Measurements from ENCODE around the gene ST6GAL1.
"Not testable (repeated sequence)": the region's sequence is repeated elsewhere in the genome, so short reads cannot be mapped to it uniquely, and the experiment has no call there.

The ST6GAL1 gene

DNA sequence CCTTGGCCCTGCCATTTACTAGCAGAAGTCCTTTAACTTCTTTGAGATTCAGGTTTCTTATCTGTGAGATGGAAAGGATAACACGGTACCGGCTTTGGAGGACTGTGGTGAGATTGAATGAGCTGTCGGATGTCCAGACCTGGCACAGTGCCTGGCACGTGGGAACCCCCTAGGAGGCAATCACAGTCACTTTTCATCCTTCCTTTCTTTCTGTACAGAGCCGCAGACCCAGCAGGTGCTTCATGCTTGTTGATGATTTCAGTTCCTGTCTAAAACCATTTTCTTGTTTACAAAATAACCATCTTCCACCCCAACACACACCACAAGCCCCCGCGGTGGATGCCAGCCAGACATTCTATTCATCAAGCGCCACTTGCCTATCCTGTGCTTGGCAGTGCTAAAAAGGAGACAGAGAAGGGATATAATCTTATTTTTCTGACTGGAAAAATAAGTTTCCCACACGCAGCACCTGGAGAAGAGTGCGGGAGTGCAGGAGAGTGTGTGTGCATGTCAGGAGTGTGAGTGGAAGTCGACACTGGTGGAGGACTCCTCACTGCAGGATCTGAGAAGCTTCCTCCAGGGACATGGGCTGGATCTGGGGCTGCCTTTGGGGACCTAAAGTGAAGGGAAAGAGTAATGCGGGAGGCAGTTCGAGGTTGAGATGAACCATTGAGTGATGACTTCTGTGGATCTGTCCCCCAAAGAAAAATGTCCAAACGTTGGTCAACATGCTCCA, 85.7 kb downstream of the ST6GAL1 start:
- Histone ChIP-seq H3K27ac (ENCODE audit: low read depth, low read length) (no peak overlapping the region), H3K4me1 (ENCODE audit: insufficient read depth, low read length) (no peaks in the 10 kb centered on the region), H3K9ac (ENCODE audit: low read depth, low read length) (no peak overlapping the region), H3K4me3 (ENCODE audit: low read length) (no peak overlapping the region), H3K36me3 (ENCODE audit: insufficient read depth, low read length) (peaks cover 19% of the 10 kb centered on the region), H3K9me3 (ENCODE audit: insufficient read depth, low read depth, low read length) (no peaks in the 10 kb centered on the region), H3K27me3 (ENCODE audit: insufficient read depth, low read length) (no peaks in the 10 kb centered on the region)
- 95% methylated on average over 14 of the region's 14 CpGs for WGBS

GRCh38 chr3:187016639-187017345, 86.5 kb downstream of the ST6GAL1 start:
- Histone ChIP-seq H3K36me3 (ENCODE audit: insufficient read depth, low read length) (peaks cover 19% of the 10 kb centered on the region), H3K4me1 (ENCODE audit: insufficient read depth, low read length) (no peaks in the 10 kb centered on the region), H3K9me3 (ENCODE audit: insufficient read depth, low read depth, low read length) (no peaks in the 10 kb centered on the region), H3K27me3 (ENCODE audit: insufficient read depth, low read length) (no peaks in the 10 kb centered on the region), H3K27ac (ENCODE audit: low read depth, low read length) (no peak overlapping the region), H3K9ac (ENCODE audit: low read depth, low read length) (no peak overlapping the region), H3K4me3 (ENCODE audit: low read length) (no peak overlapping the region)
- 94% methylated on average over 4 of the region's 4 CpGs for WGBS

DNA sequence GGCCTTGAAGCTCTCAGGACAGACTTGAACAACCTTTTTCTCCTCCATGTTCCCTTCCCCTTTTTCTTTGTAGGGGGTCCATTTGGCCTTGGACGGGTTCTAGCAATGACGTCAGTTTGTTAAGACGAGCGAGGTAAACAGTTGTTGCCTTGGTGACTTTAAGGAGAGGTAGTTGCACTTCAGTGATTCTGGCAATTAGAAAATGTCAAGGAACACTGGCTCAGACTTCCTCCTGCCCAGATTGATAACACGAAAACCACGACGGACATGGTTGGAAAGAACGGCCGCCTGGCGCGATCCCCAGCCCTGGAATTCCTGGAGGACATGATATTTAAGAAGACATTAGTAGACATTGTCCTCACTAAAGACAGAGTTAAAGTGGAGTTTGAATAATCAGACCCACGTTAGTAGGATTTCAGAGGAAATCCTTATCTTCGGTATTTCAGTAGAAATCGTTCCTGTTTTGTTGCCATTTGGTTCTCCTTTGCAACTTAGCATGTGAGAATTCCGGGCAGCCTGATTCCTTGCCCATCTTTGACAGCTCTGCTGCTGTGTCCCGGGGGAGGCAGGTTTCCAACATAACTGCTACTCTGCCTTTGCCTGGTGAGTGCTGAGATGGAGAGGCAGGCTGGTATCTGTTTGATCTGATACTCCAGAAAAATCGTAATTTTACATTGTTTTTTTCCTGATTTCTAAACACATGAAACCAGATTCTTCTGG, 87.3 kb downstream of the ST6GAL1 start:
- Histone ChIP-seq H3K9ac (ENCODE audit: low read depth, low read length) (no peak overlapping the region), H3K36me3 (ENCODE audit: insufficient read depth, low read length) (peaks cover 19% of the 10 kb centered on the region), H3K27ac (ENCODE audit: low read depth, low read length) (no peak overlapping the region), H3K9me3 (ENCODE audit: insufficient read depth, low read depth, low read length) (no peaks in the 10 kb centered on the region), H3K27me3 (ENCODE audit: insufficient read depth, low read length) (no peaks in the 10 kb centered on the region), H3K4me1 (ENCODE audit: insufficient read depth, low read length) (no peaks in the 10 kb centered on the region), H3K4me3 (ENCODE audit: low read length) (no peak overlapping the region)
- WGBS: 91% methylated on average over 17 of the region's 17 CpGs

DNA sequence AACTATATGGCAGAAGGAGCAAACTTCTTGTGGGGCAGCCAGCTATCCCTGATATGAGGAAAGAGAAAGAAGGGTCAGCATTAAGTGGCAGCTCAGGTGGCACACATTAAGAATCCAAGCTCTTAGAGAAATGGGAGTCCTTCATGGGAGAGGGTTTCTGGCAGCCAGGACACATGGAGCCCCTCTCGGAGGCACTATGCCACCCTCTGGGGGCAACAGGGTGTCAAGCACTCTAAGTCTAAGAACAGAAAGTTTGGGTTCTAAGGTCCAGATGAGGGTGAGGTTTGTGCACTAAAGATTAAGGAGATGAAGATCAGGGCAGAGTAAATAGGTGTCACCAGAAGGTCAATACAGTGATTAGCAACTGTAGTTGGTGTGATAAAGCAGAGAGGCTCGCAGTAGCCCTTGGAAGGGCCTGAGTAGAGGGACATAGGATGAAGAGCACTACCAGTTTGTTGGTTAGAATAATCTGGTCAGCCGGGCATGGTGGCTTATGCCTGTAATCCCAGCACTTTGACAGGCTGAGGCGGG, 89.3 kb downstream of the ST6GAL1 start:
- H3K9ac ChIP-seq (ENCODE audit: low read depth, low read length): no peak overlapping the region
- no peaks in the 10 kb centered on the region for H3K9me3 ChIP-seq (ENCODE audit: insufficient read depth, low read depth, low read length)
- H3K27ac ChIP-seq (ENCODE audit: low read depth, low read length): no peak overlapping the region
- H3K4me3 ChIP-seq (ENCODE audit: low read length): no peak overlapping the region
- H3K4me1 ChIP-seq (ENCODE audit: insufficient read depth, low read length): no peaks in the 10 kb centered on the region
- 89% methylated on average over 4 of the region's 4 CpGs for WGBS
- H3K36me3 ChIP-seq (ENCODE audit: insufficient read depth, low read length): peaks cover 17% of the 10 kb centered on the region
- no peaks in the 10 kb centered on the region for H3K27me3 ChIP-seq (ENCODE audit: insufficient read depth, low read length)

DNA sequence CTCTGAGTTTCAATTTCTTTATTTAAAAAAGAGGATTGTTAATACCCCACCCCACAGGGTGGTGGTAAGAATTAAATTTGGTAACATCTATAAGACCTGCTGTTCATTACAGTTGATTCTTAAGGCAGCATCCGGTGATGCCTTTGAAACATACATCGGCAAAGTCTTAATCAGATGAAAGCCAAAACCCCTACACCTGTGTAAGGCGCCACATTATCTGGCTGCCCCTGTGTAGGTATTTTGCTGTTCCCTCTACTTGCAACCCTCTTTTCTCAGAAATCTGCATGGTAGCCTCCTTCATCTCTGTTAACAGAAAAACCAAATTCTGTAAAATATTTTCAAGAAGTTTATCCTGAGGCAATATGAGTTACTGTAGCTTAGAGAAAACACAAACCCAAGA, 90.0 kb downstream of the ST6GAL1 start:
- H3K9me3 ChIP-seq (ENCODE audit: insufficient read depth, low read depth, low read length): no peaks in the 10 kb centered on the region
- no peaks in the 10 kb centered on the region for H3K27me3 ChIP-seq (ENCODE audit: insufficient read depth, low read length)
- no peak overlapping the region for H3K9ac ChIP-seq (ENCODE audit: low read depth, low read length)
- H3K36me3 ChIP-seq (ENCODE audit: insufficient read depth, low read length): peaks cover 17% of the 10 kb centered on the region
- 98% methylated on average over 3 of the region's 3 CpGs for WGBS
- H3K27ac ChIP-seq (ENCODE audit: low read depth, low read length): no peak overlapping the region
- H3K4me3 ChIP-seq (ENCODE audit: low read length): no peak overlapping the region
- 0 out of 2 replicates have a peak, but pooled peaks cover under 1% of the 10 kb centered on the region for H3K4me1 ChIP-seq (ENCODE audit: insufficient read depth, low read length)

GRCh38 chr3:187021748-187022402, 91.5 kb downstream of the ST6GAL1 start:
- Histone ChIP-seq H3K4me3 (ENCODE audit: low read length) (no peak overlapping the region), H3K36me3 (ENCODE audit: insufficient read depth, low read length) (peaks cover 8% of the 10 kb centered on the region), H3K9ac (ENCODE audit: low read depth, low read length) (no peak overlapping the region), H3K4me1 (ENCODE audit: insufficient read depth, low read length) (0 out of 2 replicates have a peak, but pooled peaks cover 4% of the 10 kb centered on the region), H3K9me3 (ENCODE audit: insufficient read depth, low read depth, low read length) (no peaks in the 10 kb centered on the region), H3K27ac (ENCODE audit: low read depth, low read length) (no peak overlapping the region), H3K27me3 (ENCODE audit: insufficient read depth, low read length) (no peaks in the 10 kb centered on the region)
- WGBS: 94% methylated on average over 4 of the region's 6 CpGs

DNA sequence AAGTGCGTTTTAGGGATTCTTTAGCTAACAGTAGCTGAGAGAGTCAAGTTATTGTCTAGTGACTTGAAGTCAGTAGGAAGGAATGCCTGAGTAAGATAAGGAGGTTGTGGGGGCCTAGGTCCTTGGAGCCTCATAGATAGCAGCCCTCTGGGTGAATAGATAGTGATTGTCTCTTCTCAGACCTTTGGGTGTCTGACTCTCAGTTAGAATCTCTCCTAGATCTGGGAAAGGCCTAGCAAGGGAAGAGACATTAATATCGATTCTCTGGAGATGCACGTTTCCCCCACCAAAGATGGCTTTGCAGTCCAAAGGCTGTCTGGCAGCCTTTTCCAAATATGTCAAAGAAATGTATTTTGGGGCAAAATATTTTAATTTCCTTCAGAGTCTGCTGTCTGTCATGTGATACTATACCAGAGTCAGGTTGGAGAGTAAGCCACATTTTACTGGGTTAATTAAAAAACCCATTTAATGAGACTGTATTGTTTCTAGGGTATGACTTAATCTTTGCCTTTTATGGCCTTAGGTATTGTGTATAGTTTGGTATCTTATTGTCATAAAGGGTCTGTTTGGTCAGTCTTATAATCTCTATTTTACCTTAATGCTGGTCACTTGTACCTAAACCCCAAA, 92.2 kb downstream of the ST6GAL1 start:
- no peak overlapping the region for H3K27ac ChIP-seq (ENCODE audit: low read depth, low read length)
- 92% methylated on average over 3 of the region's 3 CpGs for WGBS
- H3K4me3 ChIP-seq (ENCODE audit: low read length): no peak overlapping the region

GRCh38 chr3:187023340-187023739, 93.0 kb downstream of the ST6GAL1 start:
- H3K27ac ChIP-seq (ENCODE audit: low read depth, low read length); H3K27me3 ChIP-seq (ENCODE audit: insufficient read depth, low read length); H3K4me1 ChIP-seq (ENCODE audit: insufficient read depth, low read length); H3K9me3 ChIP-seq (ENCODE audit: insufficient read depth, low read depth, low read length); H3K4me3 ChIP-seq (ENCODE audit: low read length); H3K36me3 ChIP-seq (ENCODE audit: insufficient read depth, low read length); H3K9ac ChIP-seq (ENCODE audit: low read depth, low read length): not testable (repeated sequence)
- WGBS: 100% methylated on average over 2 of the region's 2 CpGs

More for the DNA sequence above, 92.2 kb downstream of the ST6GAL1 start:
- Histone ChIP-seq H3K27me3 (ENCODE audit: insufficient read depth, low read length) (no peaks in the 10 kb centered on the region), H3K36me3 (ENCODE audit: insufficient read depth, low read length) (peaks cover 7% of the 10 kb centered on the region), H3K4me1 (ENCODE audit: insufficient read depth, low read length) (0 out of 2 replicates have a peak, but pooled peaks cover 4% of the 10 kb centered on the region), H3K9me3 (ENCODE audit: insufficient read depth, low read depth, low read length) (no peaks in the 10 kb centered on the region), H3K9ac (ENCODE audit: low read depth, low read length) (no peak overlapping the region)

DNA sequence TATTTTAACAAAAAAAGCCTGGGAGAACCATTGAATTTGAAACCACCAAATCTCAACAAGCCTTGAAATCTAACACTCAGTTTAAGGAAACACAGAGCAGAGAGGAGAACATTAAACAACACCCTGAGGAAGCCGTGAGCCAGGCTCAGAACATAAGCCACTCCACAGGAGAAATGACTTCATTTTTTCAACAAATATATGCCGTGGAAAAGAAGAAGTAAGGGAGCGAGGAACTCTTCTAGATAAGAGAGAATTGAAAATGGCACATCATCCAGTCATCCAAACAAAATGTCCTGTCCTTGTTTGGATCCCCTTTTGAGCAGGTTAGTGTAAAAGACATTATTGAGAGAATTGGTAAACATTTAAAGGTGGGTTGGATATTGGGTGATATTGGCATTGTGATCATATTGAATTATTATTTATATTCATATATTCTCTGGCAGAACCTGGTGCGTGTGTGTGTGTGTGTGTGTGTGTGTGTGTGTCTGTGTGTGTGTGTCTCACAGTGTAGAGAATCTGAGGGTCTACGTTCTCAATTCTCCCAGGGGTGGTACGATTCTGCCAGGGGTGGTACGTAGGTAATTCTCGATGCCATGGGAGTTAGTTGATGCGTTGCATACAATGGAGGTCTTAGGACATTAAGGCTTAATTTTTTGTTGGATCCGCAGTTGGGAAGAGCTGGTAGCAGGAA, 94.4 kb downstream of the ST6GAL1 start:
- Histone ChIP-seq H3K27me3 (ENCODE audit: insufficient read depth, low read length) (no peaks in the 10 kb centered on the region), H3K4me3 (ENCODE audit: low read length) (no peak overlapping the region), H3K9ac (ENCODE audit: low read depth, low read length) (no peak overlapping the region), H3K4me1 (ENCODE audit: insufficient read depth, low read length) (0 out of 2 replicates have a peak, but pooled peaks cover 4% of the 10 kb centered on the region), H3K36me3 (ENCODE audit: insufficient read depth, low read length) (peaks cover 3% of the 10 kb centered on the region), H3K9me3 (ENCODE audit: insufficient read depth, low read depth, low read length) (no peaks in the 10 kb centered on the region), H3K27ac (ENCODE audit: low read depth, low read length) (no peak overlapping the region)
- WGBS: 89% methylated on average over 10 of the region's 10 CpGs

DNA sequence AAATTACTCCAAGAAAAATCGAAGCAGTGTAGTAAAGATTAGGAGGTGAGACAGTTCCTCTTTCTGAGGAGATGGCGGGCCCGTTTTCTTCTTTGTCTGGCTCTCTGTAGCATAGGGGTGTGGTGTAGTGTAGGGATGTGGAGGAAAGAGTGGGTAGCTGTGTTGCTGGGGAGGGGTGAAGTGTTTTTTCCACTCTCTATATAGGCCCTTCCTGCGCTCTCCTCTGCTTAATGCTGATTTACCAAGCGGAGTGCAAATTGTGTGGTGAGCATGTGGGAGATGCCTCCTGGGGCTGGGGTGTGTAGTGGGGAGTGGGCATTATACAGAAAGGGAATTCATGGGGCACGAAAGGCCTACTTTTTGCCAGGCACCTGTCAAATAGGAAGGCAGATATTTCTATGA, 94.9 kb downstream of the ST6GAL1 start:
- H3K4me1 ChIP-seq (ENCODE audit: insufficient read depth, low read length): 0 out of 2 replicates have a peak, but pooled peaks cover 4% of the 10 kb centered on the region
- H3K9ac ChIP-seq (ENCODE audit: low read depth, low read length): no peak overlapping the region
- H3K4me3 ChIP-seq (ENCODE audit: low read length): no peak overlapping the region
- 92% methylated on average over 6 of the region's 6 CpGs for WGBS
- peaks cover 3% of the 10 kb centered on the region for H3K36me3 ChIP-seq (ENCODE audit: insufficient read depth, low read length)
- no peaks in the 10 kb centered on the region for H3K9me3 ChIP-seq (ENCODE audit: insufficient read depth, low read depth, low read length)
- no peak overlapping the region for H3K27ac ChIP-seq (ENCODE audit: low read depth, low read length)
- H3K27me3 ChIP-seq (ENCODE audit: insufficient read depth, low read length): no peaks in the 10 kb centered on the region

All from HUES64 (cell line).